Neural cell (in vitro differentiated cells): ENCODE results near the gene LMOD1.

Experiments
- CTCF ChIP-seq: fragments of 450-650 bp; IDR thresholded peaks from 2 replicates; pipeline ENCODE4 v1.5.1; 2014; ENCODE audit warnings: antibody characterized with exemption, mild to moderate bottlenecking, moderate library complexity; ENCODE audit not compliant: poor library complexity, severe bottlenecking
- POLR2AphosphoS5 ChIP-seq: IDR thresholded peaks from 2 replicates; pipeline ENCODE4 v1.6.1; 2012
- SMC3 ChIP-seq: fragments of 450-650 bp; conservative IDR thresholded peaks from 2 replicates; pipeline ENCODE4 v1.6.1; 2014; ENCODE audit warnings: antibody characterized with exemption, mild to moderate bottlenecking, moderate library complexity; ENCODE audit not compliant: poor library complexity

GRCh38 chr1:201884425-201884824, 61.9 kb downstream of the LMOD1 start:
- no peak for TF ChIP-seq CTCF
- TF ChIP-seq POLR2AphosphoS5: no peak
- TF ChIP-seq SMC3: no peak
